Neural cell (in vitro differentiated cells): Measurements from ENCODE around the gene GDF11. TPM values are rescaled to one million over a fixed set of nuclear protein-coding genes. Genes with fewer than 3 reads are reported as not detected.

ENCODE experiments used
- H2AFZ ChIP-seq: fragments of 200-600, 300-800 bp; sonication (generic), shearing (Covaris generic); 2 replicates; pipeline ENCODE4 v1.6.0; 2014; ENCODE audit warnings: low read depth, mild to moderate bottlenecking, antibody characterized with exemption, low read length, moderate library complexity
- H3F3A ChIP-seq: fragments of 200-600 bp; shearing (Covaris generic); 2 replicates; pipeline ENCODE4 v1.6.1; 2016; ENCODE audit warnings: mild to moderate bottlenecking, moderate library complexity, mixed read lengths, antibody characterized with exemption, low read length; ENCODE audit not compliant: insufficient read depth, poor library complexity, severe bottlenecking
- H3K27ac ChIP-seq: fragments of 200-600, 300-800 bp; sonication (generic), shearing (Covaris generic); 2 replicates; pipeline ENCODE4 v1.5.1; 2014; ENCODE audit warnings: mild to moderate bottlenecking, low read length, moderate library complexity
- H3K27me3 ChIP-seq: fragments of 300-800, 200-600 bp; sonication (generic), shearing (Covaris generic); 2 replicates; pipeline ENCODE4 v1.6.0; 2014; ENCODE audit warnings: mild to moderate bottlenecking, low read depth, low read length, moderate library complexity; ENCODE audit not compliant: insufficient read depth
- H3K36me3 ChIP-seq: fragments of 300-800, 200-600 bp; sonication (generic), shearing (Covaris generic); 2 replicates; pipeline ENCODE4 v1.5.1; 2014; ENCODE audit warnings: mild to moderate bottlenecking, antibody characterized with exemption, low read length, moderate library complexity; ENCODE audit not compliant: insufficient read depth
- H3K4me2 ChIP-seq: fragments of 300-800, 200-600 bp; sonication (generic), shearing (Covaris generic); 2 replicates; pipeline ENCODE4 v1.6.0; 2014; ENCODE audit warnings: mild to moderate bottlenecking, low read length
- H3K4me3 ChIP-seq: fragments of 300-800, 200-600 bp; sonication (generic), shearing (Covaris generic); 2 replicates; pipeline ENCODE4 v1.5.1; 2014; ENCODE audit warnings: mild to moderate bottlenecking, low read length, moderate library complexity
- H3K79me2 ChIP-seq: fragments of 200-600 bp; shearing (Covaris generic); replicated peaks from 2 replicates; pipeline ENCODE4 v1.6.0; 2014; ENCODE audit warnings: mild to moderate bottlenecking, low read length, moderate library complexity; ENCODE audit not compliant: insufficient read depth
- H3K9ac ChIP-seq: fragments of 300-800, 200-600 bp; sonication (generic), shearing (Covaris generic); 2 replicates; pipeline ENCODE4 v1.6.1; 2016; ENCODE audit warnings: mild to moderate bottlenecking, low read length, mixed read lengths
- H3K9me2 ChIP-seq: fragments of 200-600 bp; shearing (Covaris generic); 2 replicates; pipeline ENCODE4 v1.6.1; 2016; ENCODE audit warnings: mild to moderate bottlenecking, low read length, mixed read lengths; ENCODE audit not compliant: insufficient read depth
- H3K9me3 ChIP-seq: fragments of 200-600, 300-800 bp; sonication (generic), shearing (Covaris generic); 2 replicates; pipeline ENCODE4 v1.6.1; 2016; ENCODE audit warnings: mild to moderate bottlenecking, mixed run types, low read length, moderate library complexity, mixed read lengths
- H4K20me1 ChIP-seq: fragments of 200-600 bp; shearing (Covaris generic); 2 replicates; pipeline ENCODE4 v1.6.1; 2016; ENCODE audit warnings: mild to moderate bottlenecking, mixed run types; ENCODE audit not compliant: insufficient read depth
- EP300 ChIP-seq: fragments of 450-650 bp; conservative IDR thresholded peaks from 2 replicates; pipeline ENCODE4 v1.6.1; 2014; ENCODE audit warnings: antibody characterized with exemption, mild to moderate bottlenecking, moderate library complexity; ENCODE audit not compliant: poor library complexity, severe bottlenecking
- EZH2 ChIP-seq: fragments of 200-600, 300-800 bp; shearing (Covaris generic), sonication (generic); IDR thresholded peaks from 2 replicates; pipeline ENCODE4 v1.6.1; 2014; ENCODE audit warnings: antibody characterized with exemption, low read length, borderline replicate concordance, mild to moderate bottlenecking; ENCODE audit not compliant: insufficient read depth, poor library complexity, severe bottlenecking
- MXI1 ChIP-seq: fragments of 450-650 bp; conservative IDR thresholded peaks from 2 replicates; pipeline ENCODE4 v1.6.1; 2014; ENCODE audit warnings: antibody characterized with exemption, mild to moderate bottlenecking; ENCODE audit not compliant: poor library complexity, severe bottlenecking
- POLR2AphosphoS5 ChIP-seq: IDR thresholded peaks from 2 replicates; pipeline ENCODE4 v1.6.1; 2012
- RAD21 ChIP-seq: fragments of 450-650 bp; conservative IDR thresholded peaks from 2 replicates; pipeline ENCODE4 v1.6.1; 2014; ENCODE audit warnings: antibody characterized with exemption, mild to moderate bottlenecking, moderate library complexity
- SMC3 ChIP-seq: fragments of 450-650 bp; conservative IDR thresholded peaks from 2 replicates; pipeline ENCODE4 v1.6.1; 2014; ENCODE audit warnings: antibody characterized with exemption, mild to moderate bottlenecking, moderate library complexity; ENCODE audit not compliant: poor library complexity
- TAF1 ChIP-seq: IDR thresholded peaks from 2 replicates; pipeline ENCODE4 v1.6.1; 2012; ENCODE audit warnings: low read depth
- polyA plus RNA-seq: library from polyadenylated mRNA; depleted of rRNA; stranded (reverse); fragments of >200 nt; gene quantifications from 2 replicates; pipeline ENCODE4 v1.2.3, GENCODE V29; 2014
- TF ChIP-seq, protein P1 (sequence below): IDR thresholded peaks from 2 replicates; pipeline ENCODE4 v1.6.1; 2012; ENCODE audit warnings: borderline replicate concordance
- TF ChIP-seq, protein P2 (sequence below): fragments of 450-650 bp; IDR thresholded peaks from 2 replicates; pipeline ENCODE4 v1.5.1; 2014; ENCODE audit warnings: antibody characterized with exemption, mild to moderate bottlenecking, moderate library complexity; ENCODE audit not compliant: poor library complexity, severe bottlenecking

Gene GDF11
- polyA plus RNA-seq, 1 donor from 2014 or later, result 16.0 TPM

DNA sequence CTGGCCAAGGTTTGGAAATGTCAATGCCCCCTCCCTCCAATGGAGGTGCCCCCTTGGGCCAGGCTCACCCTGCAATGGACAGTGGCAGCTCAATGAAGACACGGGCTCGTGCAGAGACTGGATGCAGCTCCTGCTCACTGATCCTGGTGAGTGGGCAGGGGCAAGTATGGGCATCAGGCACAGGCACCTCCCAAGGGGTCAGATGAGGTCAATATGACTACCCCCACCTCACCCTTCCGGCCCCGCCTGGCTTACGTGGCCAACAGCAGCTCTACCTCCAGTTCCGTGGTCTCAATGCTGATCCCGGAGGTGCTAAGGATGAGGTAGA lies 48.8 kb upstream of the GDF11 start:
- Histone ChIP-seq H3K9me3 (no peaks in the 10 kb centered on the region), H2AFZ (no peak overlapping the region), H3K4me3 (no peak overlapping the region), H3K9ac (no peak overlapping the region), H3F3A (no peaks in the 10 kb centered on the region), H4K20me1 (no peaks in the 10 kb centered on the region), H3K27me3 (no peaks in the 10 kb centered on the region), H3K27ac (no peak overlapping the region), H3K36me3 (no peaks in the 10 kb centered on the region), H3K79me2 (no peaks in the 10 kb centered on the region), H3K9me2 (no peaks in the 10 kb centered on the region), H3K4me2 (no peak overlapping the region)
- TF ChIP-seq MXI1 (no peak), EP300 (no peak), SMC3 (no peak)
- TF ChIP-seq, protein P1, sequence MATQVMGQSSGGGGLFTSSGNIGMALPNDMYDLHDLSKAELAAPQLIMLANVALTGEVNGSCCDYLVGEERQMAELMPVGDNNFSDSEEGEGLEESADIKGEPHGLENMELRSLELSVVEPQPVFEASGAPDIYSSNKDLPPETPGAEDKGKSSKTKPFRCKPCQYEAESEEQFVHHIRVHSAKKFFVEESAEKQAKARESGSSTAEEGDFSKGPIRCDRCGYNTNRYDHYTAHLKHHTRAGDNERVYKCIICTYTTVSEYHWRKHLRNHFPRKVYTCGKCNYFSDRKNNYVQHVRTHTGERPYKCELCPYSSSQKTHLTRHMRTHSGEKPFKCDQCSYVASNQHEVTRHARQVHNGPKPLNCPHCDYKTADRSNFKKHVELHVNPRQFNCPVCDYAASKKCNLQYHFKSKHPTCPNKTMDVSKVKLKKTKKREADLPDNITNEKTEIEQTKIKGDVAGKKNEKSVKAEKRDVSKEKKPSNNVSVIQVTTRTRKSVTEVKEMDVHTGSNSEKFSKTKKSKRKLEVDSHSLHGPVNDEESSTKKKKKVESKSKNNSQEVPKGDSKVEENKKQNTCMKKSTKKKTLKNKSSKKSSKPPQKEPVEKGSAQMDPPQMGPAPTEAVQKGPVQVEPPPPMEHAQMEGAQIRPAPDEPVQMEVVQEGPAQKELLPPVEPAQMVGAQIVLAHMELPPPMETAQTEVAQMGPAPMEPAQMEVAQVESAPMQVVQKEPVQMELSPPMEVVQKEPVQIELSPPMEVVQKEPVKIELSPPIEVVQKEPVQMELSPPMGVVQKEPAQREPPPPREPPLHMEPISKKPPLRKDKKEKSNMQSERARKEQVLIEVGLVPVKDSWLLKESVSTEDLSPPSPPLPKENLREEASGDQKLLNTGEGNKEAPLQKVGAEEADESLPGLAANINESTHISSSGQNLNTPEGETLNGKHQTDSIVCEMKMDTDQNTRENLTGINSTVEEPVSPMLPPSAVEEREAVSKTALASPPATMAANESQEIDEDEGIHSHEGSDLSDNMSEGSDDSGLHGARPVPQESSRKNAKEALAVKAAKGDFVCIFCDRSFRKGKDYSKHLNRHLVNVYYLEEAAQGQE, result no peak
- TF ChIP-seq, protein P2, sequence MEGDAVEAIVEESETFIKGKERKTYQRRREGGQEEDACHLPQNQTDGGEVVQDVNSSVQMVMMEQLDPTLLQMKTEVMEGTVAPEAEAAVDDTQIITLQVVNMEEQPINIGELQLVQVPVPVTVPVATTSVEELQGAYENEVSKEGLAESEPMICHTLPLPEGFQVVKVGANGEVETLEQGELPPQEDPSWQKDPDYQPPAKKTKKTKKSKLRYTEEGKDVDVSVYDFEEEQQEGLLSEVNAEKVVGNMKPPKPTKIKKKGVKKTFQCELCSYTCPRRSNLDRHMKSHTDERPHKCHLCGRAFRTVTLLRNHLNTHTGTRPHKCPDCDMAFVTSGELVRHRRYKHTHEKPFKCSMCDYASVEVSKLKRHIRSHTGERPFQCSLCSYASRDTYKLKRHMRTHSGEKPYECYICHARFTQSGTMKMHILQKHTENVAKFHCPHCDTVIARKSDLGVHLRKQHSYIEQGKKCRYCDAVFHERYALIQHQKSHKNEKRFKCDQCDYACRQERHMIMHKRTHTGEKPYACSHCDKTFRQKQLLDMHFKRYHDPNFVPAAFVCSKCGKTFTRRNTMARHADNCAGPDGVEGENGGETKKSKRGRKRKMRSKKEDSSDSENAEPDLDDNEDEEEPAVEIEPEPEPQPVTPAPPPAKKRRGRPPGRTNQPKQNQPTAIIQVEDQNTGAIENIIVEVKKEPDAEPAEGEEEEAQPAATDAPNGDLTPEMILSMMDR, result no peak

GRCh38 chr12:55694651-55695050 lies 48.3 kb upstream of the GDF11 start:
- H3K79me2 ChIP-seq, result no peaks in the 10 kb centered on the region
- H4K20me1 ChIP-seq, result no peaks in the 10 kb centered on the region
- no peak overlapping the region for H3K4me3 ChIP-seq
- TF ChIP-seq POLR2AphosphoS5 (no peak), MXI1 (no peak)
- H3K9me2 ChIP-seq, result no peaks in the 10 kb centered on the region
- H3K9me3 ChIP-seq, result no peaks in the 10 kb centered on the region
- no peaks in the 10 kb centered on the region for H3K27me3 ChIP-seq
- no peak overlapping the region for H3K27ac ChIP-seq
- no peaks in the 10 kb centered on the region for H3F3A ChIP-seq
- no peak overlapping the region for H3K9ac ChIP-seq
- no peak overlapping the region for H3K4me2 ChIP-seq
- no peak overlapping the region for H2AFZ ChIP-seq
- no peaks in the 10 kb centered on the region for H3K36me3 ChIP-seq

DNA sequence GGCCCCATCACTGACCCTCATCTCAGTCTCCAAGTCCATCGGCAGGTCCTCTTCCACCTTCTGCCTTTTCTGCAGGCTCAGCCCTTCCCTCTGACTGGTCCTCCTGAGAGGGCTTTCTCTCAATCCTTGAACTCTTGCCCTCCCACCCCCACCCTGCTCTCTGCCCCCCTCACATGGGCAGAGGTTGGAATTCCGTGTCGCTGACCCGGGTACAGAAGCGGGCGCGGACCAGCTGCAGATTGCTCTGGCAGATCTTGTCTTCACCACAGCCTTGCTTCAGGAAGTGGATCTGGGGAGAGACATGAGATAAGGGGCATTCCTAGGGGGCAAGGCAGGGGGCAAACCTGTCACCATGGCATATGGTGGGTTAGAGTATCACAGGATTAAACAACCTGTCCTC lies 47.6 kb upstream of the GDF11 start:
- Histone ChIP-seq H3K4me2 (no peak overlapping the region), H3K9me2 (no peaks in the 10 kb centered on the region), H3F3A (no peaks in the 10 kb centered on the region), H2AFZ (no peak overlapping the region), H3K9me3 (no peaks in the 10 kb centered on the region), H4K20me1 (no peaks in the 10 kb centered on the region), H3K9ac (no peak overlapping the region), H3K4me3 (no peak overlapping the region), H3K36me3 (no peaks in the 10 kb centered on the region), H3K79me2 (no peaks in the 10 kb centered on the region), H3K27me3 (no peaks in the 10 kb centered on the region), H3K27ac (no peak overlapping the region)
- TF ChIP-seq EZH2 (no peak), MXI1 (no peak), EP300 (no peak), TAF1 (no peak), RAD21 (no peak), SMC3 (no peak), POLR2AphosphoS5 (no peak)
- TF ChIP-seq, protein P1, result no peak
- TF ChIP-seq, protein P2, result no peak
